ENCODE results near the gene PCSK5.

Gene PCSK5

DNA sequence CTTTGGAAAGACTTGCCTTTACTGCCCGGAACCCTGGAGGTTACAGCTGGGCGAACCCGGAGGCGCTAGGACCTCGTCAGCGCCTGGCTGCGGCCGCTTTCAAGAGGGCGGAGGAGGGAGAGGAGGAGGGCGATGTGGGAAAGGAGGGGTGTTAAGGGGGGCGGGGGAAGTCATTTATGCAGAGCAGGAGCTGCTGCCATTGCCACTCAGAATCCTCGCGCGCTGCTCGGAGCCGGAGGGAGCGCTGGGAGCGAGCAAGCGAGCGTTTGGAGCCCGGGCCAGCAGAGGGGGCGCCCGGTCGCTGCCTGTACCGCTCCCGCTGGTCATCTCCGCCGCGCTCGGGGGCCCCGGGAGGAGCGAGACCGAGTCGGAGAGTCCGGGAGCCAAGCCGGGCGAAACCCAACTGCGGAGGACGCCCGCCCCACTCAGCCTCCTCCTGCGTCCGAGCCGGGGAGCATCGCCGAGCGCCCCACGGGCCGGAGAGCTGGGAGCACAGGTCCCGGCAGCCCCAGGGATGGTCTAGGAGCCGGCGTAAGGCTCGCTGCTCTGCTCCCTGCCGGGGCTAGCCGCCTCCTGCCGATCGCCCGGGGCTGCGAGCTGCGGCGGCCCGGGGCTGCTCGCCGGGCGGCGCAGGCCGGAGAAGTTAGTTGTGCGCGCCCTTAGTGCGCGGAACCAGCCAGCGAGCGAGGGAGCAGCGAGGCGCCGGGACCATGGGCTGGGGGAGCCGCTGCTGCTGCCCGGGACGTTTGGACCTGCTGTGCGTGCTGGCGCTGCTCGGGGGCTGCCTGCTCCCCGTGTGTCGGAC, at the start of gene PCSK5:
PCSK5 (plus strand) TSS at position 202 of the 805 bp plus-strand sequence; CDS start at position 711, 509 bp downstream.
- Histone ChIP-seq H3K36me3 (ENCODE audit: control insufficient read depth in 2 of 2, insufficient read depth in 2 of 2, low read length in 2 of 2) (no peaks in the 10 kb centered on the region), H3K9ac (ENCODE audit: low read length in 2 of 2) (peak within 1 kb of the TSS; percentile 73 to 81), H3K4me1 (ENCODE audit: control insufficient read depth, insufficient read depth, low read length) (peaks cover 20% of the 10 kb centered on the region), H3K9me3 (ENCODE audit: control insufficient read depth in 2 of 2, low read length in 2 of 2) (no peaks in the 10 kb centered on the region), H3K4me3 (ENCODE audit: low read length in 2 of 2) (peak within 1 kb of the TSS; percentile 90 to 95), H3K27me3 (ENCODE audit: control insufficient read depth in 1 of 2, insufficient read depth in 2 of 2, low read length in 2 of 2) (peaks cover 0 to 4% of the 10 kb centered on the region in 2 donors), H3K27ac (ENCODE audit: low read length) (peak within 1 kb of the TSS; percentile 60)

GRCh38 chr9:75844321-75844720, 46.2 kb upstream of the PCSK5 start:
- Histone ChIP-seq H3K9ac (ENCODE audit: low read length in 2 of 2) (no peak overlapping the region), H3K36me3 (ENCODE audit: control insufficient read depth in 2 of 2, insufficient read depth in 2 of 2, low read length in 2 of 2) (no peaks in the 10 kb centered on the region), H3K4me3 (ENCODE audit: low read length in 2 of 2) (no peak overlapping the region), H3K9me3 (ENCODE audit: control insufficient read depth in 2 of 2, low read length in 2 of 2) (peaks cover 0 to 2% of the 10 kb centered on the region in 2 donors), H3K4me1 (ENCODE audit: control insufficient read depth, insufficient read depth, low read length) (no peaks in the 10 kb centered on the region), H3K27me3 (ENCODE audit: control insufficient read depth in 1 of 2, insufficient read depth in 2 of 2, low read length in 2 of 2) (no peaks in the 10 kb centered on the region), H3K27ac (ENCODE audit: low read length) (no peak overlapping the region)

- Histone ChIP-seq H3K9ac (ENCODE audit: low read length in 2 of 2) (no peak overlapping the region), H3K27me3 (ENCODE audit: control insufficient read depth in 1 of 2, insufficient read depth in 2 of 2, low read length in 2 of 2) (no peaks in the 10 kb centered on the region), H3K4me1 (ENCODE audit: control insufficient read depth, insufficient read depth, low read length) (no peaks in the 10 kb centered on the region), H3K9me3 (ENCODE audit: control insufficient read depth in 2 of 2, low read length in 2 of 2) (peaks cover 0 to 2% of the 10 kb centered on the region in 2 donors), H3K27ac (ENCODE audit: low read length) (no peak overlapping the region), H3K36me3 (ENCODE audit: control insufficient read depth in 2 of 2, insufficient read depth in 2 of 2, low read length in 2 of 2) (no peaks in the 10 kb centered on the region), H3K4me3 (ENCODE audit: low read length in 2 of 2) (no peak overlapping the region)
These were observed 44.7 kb upstream of the PCSK5 start for GRCh38 chr9:75845806-75846205.

DNA sequence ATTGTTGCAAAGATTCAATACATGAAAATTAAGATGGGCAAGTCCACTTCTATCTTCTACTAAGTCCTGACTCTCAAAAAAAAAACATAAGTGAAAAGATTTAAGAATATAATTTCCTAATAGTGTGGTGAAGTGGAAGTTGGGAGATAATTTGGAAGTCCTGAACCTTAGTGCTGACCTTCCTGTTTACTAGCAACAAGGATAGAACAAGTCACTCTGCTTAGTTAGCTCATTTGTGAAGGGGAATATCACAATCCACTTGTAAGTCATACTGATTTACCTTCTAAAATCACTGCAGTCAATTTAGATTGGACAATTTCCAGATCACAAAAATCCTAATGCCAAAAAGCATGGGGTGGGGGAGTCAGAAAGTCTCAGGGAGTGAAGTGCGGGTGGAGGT, 43.4 kb upstream of the PCSK5 start:
- peaks cover 0 to 2% of the 10 kb centered on the region in 2 donors for H3K9me3 ChIP-seq (ENCODE audit: control insufficient read depth in 2 of 2, low read length in 2 of 2)
- no peak overlapping the region for H3K9ac ChIP-seq (ENCODE audit: low read length in 2 of 2)
- H3K27me3 ChIP-seq (ENCODE audit: control insufficient read depth in 1 of 2, insufficient read depth in 2 of 2, low read length in 2 of 2) = no peaks in the 10 kb centered on the region
- H3K4me3 ChIP-seq (ENCODE audit: low read length in 2 of 2) = no peak overlapping the region
- H3K4me1 ChIP-seq (ENCODE audit: control insufficient read depth, insufficient read depth, low read length) = no peaks in the 10 kb centered on the region
- H3K27ac ChIP-seq (ENCODE audit: low read length) = no peak overlapping the region
- no peaks in the 10 kb centered on the region for H3K36me3 ChIP-seq (ENCODE audit: control insufficient read depth in 2 of 2, insufficient read depth in 2 of 2, low read length in 2 of 2)

DNA sequence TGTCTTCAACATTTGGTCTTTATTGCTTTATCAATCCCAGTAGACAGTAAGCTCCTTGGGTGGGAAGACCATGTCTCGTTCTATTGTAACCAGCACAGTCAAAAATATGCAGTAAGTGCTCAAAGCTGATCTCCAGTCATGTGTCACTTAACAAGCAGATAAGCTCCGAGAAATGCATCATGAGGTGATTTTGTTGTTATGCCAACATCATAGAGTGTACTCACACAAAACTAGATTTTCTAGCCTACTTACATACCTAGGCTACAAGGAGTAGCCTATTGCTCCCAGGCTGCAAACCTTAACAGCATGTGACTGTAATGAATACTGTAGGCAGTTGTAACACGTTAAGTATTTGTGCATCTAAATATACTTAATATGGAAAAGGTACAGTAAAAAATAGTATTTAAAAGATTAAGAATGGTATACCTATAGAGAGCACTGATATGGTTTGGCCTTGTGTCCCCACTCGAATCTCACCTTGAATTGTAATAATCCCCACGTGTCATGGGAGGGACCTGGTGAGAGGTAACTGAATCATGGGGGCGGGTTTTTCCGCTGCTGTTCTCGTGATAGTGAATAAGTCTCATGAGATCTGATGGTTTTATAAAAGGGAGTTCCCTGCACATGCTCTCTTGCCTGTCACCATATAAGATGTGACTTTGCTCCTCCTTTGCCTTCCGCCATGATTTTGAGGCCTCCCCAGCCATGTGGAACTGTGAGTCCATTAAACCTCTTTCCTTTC, 39.8 kb upstream of the PCSK5 start:
- no peaks in the 10 kb centered on the region for H3K9me3 ChIP-seq (ENCODE audit: control insufficient read depth in 2 of 2, low read length in 2 of 2)
- H3K36me3 ChIP-seq (ENCODE audit: control insufficient read depth in 2 of 2, insufficient read depth in 2 of 2, low read length in 2 of 2) = no peaks in the 10 kb centered on the region
- no peak overlapping the region for H3K9ac ChIP-seq (ENCODE audit: low read length in 2 of 2)
- no peaks in the 10 kb centered on the region for H3K4me1 ChIP-seq (ENCODE audit: control insufficient read depth, insufficient read depth, low read length)
- no peak overlapping the region for H3K27ac ChIP-seq (ENCODE audit: low read length)
- no peak overlapping the region for H3K4me3 ChIP-seq (ENCODE audit: low read length in 2 of 2)
- no peaks in the 10 kb centered on the region for H3K27me3 ChIP-seq (ENCODE audit: control insufficient read depth in 1 of 2, insufficient read depth in 2 of 2, low read length in 2 of 2)

GRCh38 chr9:75851917-75852316, 38.6 kb upstream of the PCSK5 start:
- H3K9me3 ChIP-seq (ENCODE audit: control insufficient read depth in 2 of 2, low read length in 2 of 2) = no peaks in the 10 kb centered on the region
- H3K4me3 ChIP-seq (ENCODE audit: low read length in 2 of 2) = no peak overlapping the region
- H3K27ac ChIP-seq (ENCODE audit: low read length) = no peak overlapping the region
- no peaks in the 10 kb centered on the region for H3K27me3 ChIP-seq (ENCODE audit: control insufficient read depth in 1 of 2, insufficient read depth in 2 of 2, low read length in 2 of 2)
- no peak overlapping the region for H3K9ac ChIP-seq (ENCODE audit: low read length in 2 of 2)
- no peaks in the 10 kb centered on the region for H3K36me3 ChIP-seq (ENCODE audit: control insufficient read depth in 2 of 2, insufficient read depth in 2 of 2, low read length in 2 of 2)
- no peaks in the 10 kb centered on the region for H3K4me1 ChIP-seq (ENCODE audit: control insufficient read depth, insufficient read depth, low read length)

DNA sequence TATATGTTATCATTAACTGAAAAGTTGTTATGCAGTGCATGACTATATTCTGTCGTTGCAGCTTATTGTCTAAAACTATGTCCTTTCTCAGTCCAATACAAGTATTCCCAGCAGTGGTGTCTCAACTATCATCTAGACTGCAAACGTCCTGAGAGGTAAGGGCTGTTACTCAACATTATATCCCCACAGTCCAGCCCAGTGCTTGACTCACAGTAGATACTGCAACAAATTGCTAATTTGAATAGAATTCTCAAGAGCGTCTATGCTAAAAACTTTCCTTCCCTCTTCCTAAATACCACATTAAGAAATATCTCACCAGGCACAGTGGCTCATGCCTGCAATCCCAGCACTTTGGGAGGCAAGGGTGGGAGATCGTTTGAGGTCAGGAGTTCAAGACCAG, 37.7 kb upstream of the PCSK5 start:
- H3K9me3 ChIP-seq (ENCODE audit: control insufficient read depth in 2 of 2, low read length in 2 of 2) = no peaks in the 10 kb centered on the region

DNA sequence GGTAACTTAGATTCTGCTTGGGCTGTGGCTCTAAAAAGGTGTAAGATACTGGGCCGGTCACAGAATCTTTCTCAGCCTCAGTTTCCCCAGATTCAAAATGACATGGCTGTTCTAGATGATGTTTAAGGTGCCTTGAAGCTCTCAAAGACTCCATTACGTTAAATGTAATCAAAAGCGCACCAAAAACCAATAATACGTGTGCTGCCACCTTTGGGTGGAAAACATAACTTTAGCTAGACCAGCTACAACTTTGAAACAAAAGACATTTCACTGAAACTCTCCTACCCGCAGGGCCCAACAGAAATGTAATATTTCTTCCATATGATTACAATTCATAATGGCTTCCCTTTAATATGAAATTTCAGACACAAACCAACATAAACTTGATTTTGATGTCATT, 35.0 kb upstream of the PCSK5 start:
- Histone ChIP-seq H3K9ac (ENCODE audit: low read length in 2 of 2) (no peak overlapping the region), H3K4me3 (ENCODE audit: low read length in 2 of 2) (no peak overlapping the region), H3K9me3 (ENCODE audit: control insufficient read depth in 2 of 2, low read length in 2 of 2) (no peaks in the 10 kb centered on the region), H3K27ac (ENCODE audit: low read length) (no peak overlapping the region), H3K36me3 (ENCODE audit: control insufficient read depth in 2 of 2, insufficient read depth in 2 of 2, low read length in 2 of 2) (no peaks in the 10 kb centered on the region), H3K27me3 (ENCODE audit: control insufficient read depth in 1 of 2, insufficient read depth in 2 of 2, low read length in 2 of 2) (no peaks in the 10 kb centered on the region), H3K4me1 (ENCODE audit: control insufficient read depth, insufficient read depth, low read length) (no peaks in the 10 kb centered on the region)

More for the DNA sequence above, 37.7 kb upstream of the PCSK5 start:
- Histone ChIP-seq H3K27ac (ENCODE audit: low read length) (no peak overlapping the region), H3K27me3 (ENCODE audit: control insufficient read depth in 1 of 2, insufficient read depth in 2 of 2, low read length in 2 of 2) (no peaks in the 10 kb centered on the region), H3K9ac (ENCODE audit: low read length in 2 of 2) (no peak overlapping the region), H3K4me1 (ENCODE audit: control insufficient read depth, insufficient read depth, low read length) (no peaks in the 10 kb centered on the region), H3K36me3 (ENCODE audit: control insufficient read depth in 2 of 2, insufficient read depth in 2 of 2, low read length in 2 of 2) (no peaks in the 10 kb centered on the region), H3K4me3 (ENCODE audit: low read length in 2 of 2) (no peak overlapping the region)

DNA sequence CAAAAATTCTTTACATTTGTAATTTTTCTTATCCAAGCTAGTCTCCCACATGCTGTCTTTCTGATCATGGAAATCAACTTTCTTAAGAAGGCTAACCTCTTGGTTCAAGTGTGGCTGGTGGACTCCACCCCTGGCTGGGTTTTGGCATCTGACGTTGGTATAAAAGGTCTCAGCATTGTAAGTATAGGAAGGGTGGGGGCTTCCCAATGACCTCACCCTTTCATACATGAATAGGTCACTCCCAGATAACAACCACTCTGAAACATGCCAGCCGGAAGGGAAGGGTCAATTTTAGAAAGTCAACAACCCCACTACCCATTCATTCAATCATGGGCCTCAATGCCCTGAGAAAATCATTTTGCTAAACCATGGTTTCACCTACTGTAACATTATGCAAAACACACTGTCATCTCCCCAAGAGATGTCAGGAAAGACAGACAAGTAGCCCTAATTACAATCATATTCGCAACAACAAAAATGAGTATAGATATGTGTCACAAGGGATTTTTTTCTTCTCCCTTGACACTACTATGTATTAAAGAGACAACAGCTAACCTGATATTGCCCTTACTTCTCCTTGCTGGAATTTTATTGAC, 31.9 kb upstream of the PCSK5 start:
- Histone ChIP-seq H3K4me3 (ENCODE audit: low read length in 2 of 2) (no peak overlapping the region), H3K36me3 (ENCODE audit: control insufficient read depth in 2 of 2, insufficient read depth in 2 of 2, low read length in 2 of 2) (no peaks in the 10 kb centered on the region)

GRCh38 chr9:75864266-75864665, 26.2 kb upstream of the PCSK5 start:
- no peak overlapping the region for H3K27ac ChIP-seq (ENCODE audit: low read length)
- no peaks in the 10 kb centered on the region for H3K36me3 ChIP-seq (ENCODE audit: control insufficient read depth in 2 of 2, insufficient read depth in 2 of 2, low read length in 2 of 2)
- no peak overlapping the region for H3K4me3 ChIP-seq (ENCODE audit: low read length in 2 of 2)
- H3K4me1 ChIP-seq (ENCODE audit: control insufficient read depth, insufficient read depth, low read length) = no peaks in the 10 kb centered on the region
- no peaks in the 10 kb centered on the region for H3K27me3 ChIP-seq (ENCODE audit: control insufficient read depth in 1 of 2, insufficient read depth in 2 of 2, low read length in 2 of 2)
- H3K9me3 ChIP-seq (ENCODE audit: control insufficient read depth in 2 of 2, low read length in 2 of 2) = no peaks in the 10 kb centered on the region
- H3K9ac ChIP-seq (ENCODE audit: low read length in 2 of 2) = no peak overlapping the region

More for the DNA sequence above, 31.9 kb upstream of the PCSK5 start:
- no peak overlapping the region for H3K9ac ChIP-seq (ENCODE audit: low read length in 2 of 2)
- H3K4me1 ChIP-seq (ENCODE audit: control insufficient read depth, insufficient read depth, low read length) = no peaks in the 10 kb centered on the region
- H3K27me3 ChIP-seq (ENCODE audit: control insufficient read depth in 1 of 2, insufficient read depth in 2 of 2, low read length in 2 of 2) = no peaks in the 10 kb centered on the region
- no peaks in the 10 kb centered on the region for H3K9me3 ChIP-seq (ENCODE audit: control insufficient read depth in 2 of 2, low read length in 2 of 2)
- H3K27ac ChIP-seq (ENCODE audit: low read length) = no peak overlapping the region
